SH-SY5Y (cell line): ENCODE data around the gene DIS3L2.

ENCODE experiments used
- GATA2 ChIP-seq: IDR thresholded peaks from 2 replicates; pipeline ENCODE4 v1.6.1; 2011; ENCODE audit warnings: mild to moderate bottlenecking, low read depth, low read length
- GATA3 ChIP-seq: IDR thresholded peaks from 2 replicates; pipeline ENCODE4 v1.6.1; 2011; ENCODE audit warnings: low read depth, mild to moderate bottlenecking, low read length, moderate library complexity

- TF ChIP-seq GATA3 (no peak), GATA2 (no peak)
Observed at GRCh38 chr2:232376260-232376659, 414.7 kb downstream of the DIS3L2 start.
